ENCODE measurements around the gene TRMT44.

TRMT44 gene

DNA sequence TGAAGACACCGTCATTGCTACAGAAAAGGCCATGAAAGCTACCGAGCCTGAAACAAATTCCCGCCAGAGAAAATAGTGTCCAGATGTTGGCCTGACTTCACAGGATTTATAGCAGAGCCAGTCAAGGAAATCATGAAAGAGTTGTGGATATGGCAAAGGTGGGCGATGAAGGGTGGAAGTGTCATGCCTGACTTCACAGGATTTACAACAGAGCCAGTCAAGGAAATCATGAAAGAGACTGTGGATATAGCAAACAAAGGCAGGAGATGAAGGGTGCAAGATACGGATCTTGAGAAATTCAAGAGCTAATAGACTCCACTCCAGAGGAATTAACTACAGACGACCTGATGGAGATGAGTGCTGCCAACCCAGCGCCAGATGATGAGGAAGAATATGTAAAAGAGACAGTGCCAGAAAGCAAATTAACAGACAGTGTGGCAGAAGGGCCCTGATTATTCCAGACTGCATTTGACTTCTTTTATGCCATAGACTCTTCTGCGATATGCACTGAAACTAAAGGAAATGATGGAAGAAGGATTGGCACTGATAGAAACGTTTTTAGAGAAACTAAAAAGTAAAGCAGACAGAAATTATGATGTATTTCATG is 17.2 kb downstream of the TRMT44 start:
- TF ChIP-seq, protein P1, sequence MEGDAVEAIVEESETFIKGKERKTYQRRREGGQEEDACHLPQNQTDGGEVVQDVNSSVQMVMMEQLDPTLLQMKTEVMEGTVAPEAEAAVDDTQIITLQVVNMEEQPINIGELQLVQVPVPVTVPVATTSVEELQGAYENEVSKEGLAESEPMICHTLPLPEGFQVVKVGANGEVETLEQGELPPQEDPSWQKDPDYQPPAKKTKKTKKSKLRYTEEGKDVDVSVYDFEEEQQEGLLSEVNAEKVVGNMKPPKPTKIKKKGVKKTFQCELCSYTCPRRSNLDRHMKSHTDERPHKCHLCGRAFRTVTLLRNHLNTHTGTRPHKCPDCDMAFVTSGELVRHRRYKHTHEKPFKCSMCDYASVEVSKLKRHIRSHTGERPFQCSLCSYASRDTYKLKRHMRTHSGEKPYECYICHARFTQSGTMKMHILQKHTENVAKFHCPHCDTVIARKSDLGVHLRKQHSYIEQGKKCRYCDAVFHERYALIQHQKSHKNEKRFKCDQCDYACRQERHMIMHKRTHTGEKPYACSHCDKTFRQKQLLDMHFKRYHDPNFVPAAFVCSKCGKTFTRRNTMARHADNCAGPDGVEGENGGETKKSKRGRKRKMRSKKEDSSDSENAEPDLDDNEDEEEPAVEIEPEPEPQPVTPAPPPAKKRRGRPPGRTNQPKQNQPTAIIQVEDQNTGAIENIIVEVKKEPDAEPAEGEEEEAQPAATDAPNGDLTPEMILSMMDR (conservative IDR thresholded peaks at IDR 0.05; ENCODE audit: low read depth, low read length) = no peak
- H3K4me3 ChIP-seq (ENCODE audit: low read depth, low read length) = no peak overlapping the region
- no peak for DNase-seq (ENCODE audit: low read depth)

DNA sequence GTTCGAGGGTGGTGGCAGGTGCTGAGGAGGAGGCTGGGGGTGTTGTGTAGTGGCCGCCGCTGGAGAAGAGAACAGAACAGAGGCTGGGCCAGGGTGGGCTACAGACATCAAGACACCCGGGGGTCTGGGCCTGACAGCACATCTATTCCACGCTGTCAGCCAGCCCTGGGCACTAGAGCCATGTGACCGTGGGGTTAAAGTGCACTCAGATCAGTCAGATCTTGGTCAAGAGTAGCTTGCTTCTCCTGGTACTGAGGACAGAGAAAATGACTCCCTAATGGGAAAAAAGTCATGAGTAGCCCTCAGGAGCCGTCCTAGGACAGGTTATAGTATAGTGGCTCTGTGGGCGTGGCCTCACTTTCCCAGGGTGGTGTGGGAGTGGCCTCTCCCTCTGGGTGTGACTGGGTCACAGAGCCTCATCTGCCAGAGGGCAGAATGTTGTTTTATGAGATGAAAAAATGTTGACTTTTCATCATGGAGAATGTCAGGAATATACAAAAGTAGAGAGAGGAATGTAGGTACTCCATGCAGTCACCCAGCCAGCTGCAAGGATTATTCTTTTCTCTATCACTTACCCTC is 19.4 kb downstream of the TRMT44 start:
- TF ChIP-seq, protein P1 (conservative IDR thresholded peaks at IDR 0.05; ENCODE audit: low read depth, low read length) = no peak
- DNase-seq (ENCODE audit: low read depth) = no peak
- no peak overlapping the region for H3K4me3 ChIP-seq (ENCODE audit: low read depth, low read length)

DNA sequence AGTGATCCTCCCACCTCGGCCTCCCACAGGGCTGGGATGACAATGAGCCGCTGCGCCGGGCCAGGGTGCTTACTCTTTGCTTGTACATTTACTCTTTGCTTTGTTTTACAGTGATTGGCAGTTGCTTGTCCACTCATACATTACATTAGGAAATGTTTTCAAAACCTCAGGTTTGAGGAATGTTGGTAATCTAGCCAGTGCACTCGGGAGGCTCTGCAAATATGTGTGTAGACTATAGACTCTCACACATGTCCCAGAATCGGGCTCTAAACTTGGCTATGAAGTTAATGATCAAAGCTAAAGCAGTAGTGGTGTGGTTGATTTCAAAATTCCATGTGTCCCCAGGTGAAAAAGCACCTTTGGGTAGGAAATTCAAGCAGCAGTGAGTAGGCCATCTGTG is 20.5 kb downstream of the TRMT44 start:
- no peak for DNase-seq (ENCODE audit: low read depth)
- no peak overlapping the region for H3K4me3 ChIP-seq (ENCODE audit: low read depth, low read length)
- TF ChIP-seq, protein P1 (conservative IDR thresholded peaks at IDR 0.05; ENCODE audit: low read depth, low read length) = no peak

DNA sequence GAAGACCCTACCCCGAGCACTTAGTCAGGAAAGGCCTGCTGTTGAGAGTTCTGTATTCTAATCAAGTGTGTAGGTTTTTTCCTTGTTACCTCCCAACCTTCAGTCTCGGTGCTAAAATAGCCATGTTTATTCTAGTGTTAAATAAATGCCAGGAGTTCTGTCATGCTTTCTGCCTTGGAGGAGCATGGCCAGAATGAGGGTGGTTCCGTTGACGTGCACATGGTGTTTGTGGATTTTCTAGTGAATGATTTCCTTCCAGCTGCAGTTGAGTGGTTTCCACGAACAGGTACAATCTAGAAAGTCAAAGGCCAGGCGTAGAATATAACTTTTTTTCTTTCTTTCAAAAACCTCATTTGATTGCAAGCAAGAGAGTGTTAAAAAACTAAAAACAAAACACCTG is 21.0 kb downstream of the TRMT44 start:
- no peak overlapping the region for H3K4me3 ChIP-seq (ENCODE audit: low read depth, low read length)
- TF ChIP-seq, protein P1 (conservative IDR thresholded peaks at IDR 0.05; ENCODE audit: low read depth, low read length) = no peak
- DNase-seq (ENCODE audit: low read depth) = no peak

DNA sequence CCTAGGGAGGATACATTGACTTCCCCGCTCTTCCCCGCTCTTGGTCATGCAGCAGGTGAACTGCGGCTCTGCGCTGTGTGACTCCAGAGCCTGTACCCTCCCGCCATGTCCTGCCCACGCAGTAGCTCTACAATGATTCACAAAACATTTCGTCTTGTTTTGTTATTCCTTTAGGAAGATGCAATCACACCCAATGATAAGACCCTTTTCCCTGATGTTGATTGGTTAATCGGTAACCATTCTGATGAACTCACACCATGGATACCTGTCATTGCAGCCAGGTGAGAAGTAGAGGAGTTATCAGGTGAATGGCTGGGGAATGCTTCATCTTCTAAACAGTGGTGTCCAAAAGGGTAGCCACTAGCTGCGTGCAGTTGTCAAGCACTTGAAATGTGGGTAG is 23.2 kb downstream of the TRMT44 start:
- DNase-seq (ENCODE audit: low read depth) = no peak
- H3K4me3 ChIP-seq (ENCODE audit: low read depth, low read length) = no peak overlapping the region
- TF ChIP-seq, protein P1 (conservative IDR thresholded peaks at IDR 0.05; ENCODE audit: low read depth, low read length) = no peak

DNA sequence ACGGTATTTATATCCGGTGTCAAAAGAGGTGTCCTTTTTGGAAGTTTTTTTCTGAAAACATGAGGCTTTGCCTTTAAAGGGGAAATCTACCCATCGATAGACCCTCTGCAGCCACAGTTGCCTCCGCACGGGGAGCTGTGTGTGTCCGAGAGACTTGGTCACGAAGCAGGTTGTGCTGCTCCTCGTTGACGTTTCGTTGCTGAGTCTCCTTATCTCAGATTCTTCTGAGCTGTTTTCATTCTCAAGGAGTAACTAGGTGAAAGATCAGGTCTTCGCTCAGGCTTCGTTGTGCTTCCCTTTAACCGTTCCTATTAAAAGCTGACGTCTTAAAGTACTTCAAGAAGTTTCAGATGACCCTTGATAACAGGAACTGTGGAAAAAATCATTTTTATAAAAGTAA is 23.8 kb downstream of the TRMT44 start:
- TF ChIP-seq, protein P1 (conservative IDR thresholded peaks at IDR 0.05; ENCODE audit: low read depth, low read length) = no peak
- no peak for DNase-seq (ENCODE audit: low read depth)
- no peak overlapping the region for H3K4me3 ChIP-seq (ENCODE audit: low read depth, low read length)
